Measurements from ENCODE around the gene SETD1A. TPM values are rescaled to one million over a fixed set of nuclear protein-coding genes. Genes with fewer than 3 reads are reported as not detected.
"Not testable (repeated sequence)": the region's sequence is repeated elsewhere in the genome, so short reads cannot be mapped to it uniquely, and the experiment has no call there.

Gene SETD1A
- total and polyA plus RNA-seq, 2 of the 4 experiments (the other 2 are of a cell fraction) = 0.54 to 5.8 TPM

DNA sequence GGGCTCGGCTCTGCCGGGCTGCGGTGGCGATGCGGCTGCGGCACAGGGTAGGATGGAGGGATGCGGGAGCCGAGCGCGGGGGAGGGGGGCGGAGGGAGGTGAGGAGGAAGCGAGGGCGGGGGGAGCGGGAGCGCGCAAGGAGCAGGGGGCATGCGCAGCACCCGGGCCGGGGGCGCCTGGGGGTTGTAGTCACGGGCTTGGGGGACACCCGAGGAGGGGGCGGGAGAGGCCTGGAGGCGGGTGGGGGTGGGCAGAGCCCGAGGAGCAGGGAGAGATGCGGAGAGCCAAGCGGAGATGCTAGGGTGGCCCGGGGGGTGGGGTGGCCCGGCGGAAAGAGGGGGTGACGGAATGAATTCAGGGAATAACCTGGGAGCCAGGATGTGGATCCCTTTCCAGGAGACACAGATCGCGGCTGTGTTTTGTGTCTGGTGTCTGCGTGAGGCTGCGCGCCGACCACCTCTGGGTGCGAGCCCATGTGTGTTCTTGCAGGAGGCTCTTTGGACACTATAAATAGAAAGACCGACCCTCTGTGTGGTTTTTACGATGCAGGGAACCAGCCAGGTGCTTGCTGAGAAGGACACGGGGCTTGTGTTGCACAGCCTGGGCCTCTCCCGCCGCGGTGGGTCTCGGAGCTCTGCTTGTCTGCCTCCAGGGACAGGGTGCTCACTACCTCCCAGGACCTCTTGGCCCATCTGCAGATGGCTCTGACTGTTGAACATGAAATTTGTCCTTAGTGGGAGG is 53.2 kb downstream of the SETD1A start, which contains the start of gene STX1B:
Gene STX1B (minus strand): TSS at position 54 of the 741 bp plus-strand sequence. CDS start 242 bp downstream, outside the sequence.
- in situ Hi-C loops (cut with MboI; ENCODE audit: low sequenced_read_pairs) = no loop called here
- no peaks in the 10 kb centered on the region for H4K20me1 ChIP-seq (ENCODE audit: insufficient read depth, low read length)
- H3K14ac ChIP-seq (replicated peaks; ENCODE audit: low read depth, low read length) = peak within 1 kb of the TSS; percentile 71
- H2BK5ac ChIP-seq (ENCODE audit: low read depth, low read length, poor library complexity, severe bottlenecking) = peak within 1 kb of the TSS; percentile 1
- H3K27me3 ChIP-seq (ENCODE audit: control insufficient read depth, insufficient read depth, low read length) = peaks cover 9% of the 10 kb centered on the region
- H3K23ac ChIP-seq (ENCODE audit: low read depth, low read length) = peak within 1 kb of the TSS; percentile 8; the same call in 1 of the 2 replicates
- H3K4me3 ChIP-seq (ENCODE audit: insufficient read depth, low read depth, low read length) = peak within 1 kb of the TSS; percentile 62
- peak within 1 kb of the TSS; percentile 10 for H2BK120ac ChIP-seq (ENCODE audit: low read depth, low read length)
- ChIA-PET POLR2A (ENCODE audit: unreplicated experiment) (no interaction called here), CTCF (no interaction called here)
- H3K4me2 ChIP-seq (ENCODE audit: low read depth, low read length) = peak within 1 kb of the TSS; percentile 96
- H2BK15ac ChIP-seq (ENCODE audit: low read depth, low read length) = no peak within 1 kb of the TSS
- H3K9me3 ChIP-seq (ENCODE audit: control insufficient read depth, insufficient read depth, low read length) = no peaks in the 10 kb centered on the region
- H4K91ac ChIP-seq (ENCODE audit: insufficient read depth, low read depth, low read length) = peak within 1 kb of the TSS; percentile 47
- peaks cover 4 to 31% of the 10 kb centered on the region in 2 experiments; a peak in 3 of 4 replicates for H3K79me1 ChIP-seq (ENCODE audit: low read depth in 1 of 2, low read length in 2 of 2)
- H2BK20ac ChIP-seq (ENCODE audit: low read depth, low read length) = peak within 1 kb of the TSS; percentile 36; the same call in 1 of the 2 replicates
- H3K9ac ChIP-seq (ENCODE audit: low read depth, low read length) = peak within 1 kb of the TSS; percentile 62
- peak within 1 kb of the TSS; percentile 95 for H2AK5ac ChIP-seq (ENCODE audit: low read depth, low read length)
- no peak within 1 kb of the TSS; the same call in 1 of the 2 replicates for H3K56ac ChIP-seq (ENCODE audit: extremely low read depth, insufficient read depth, low read length)
- no peaks in the 10 kb centered on the region for H3K36me3 ChIP-seq (ENCODE audit: control insufficient read depth, insufficient read depth, low read length)
- DNase-seq (no peak), ATAC-seq (ENCODE audit: low read depth) (peak; percentile 75)
- peak within 1 kb of the TSS; percentile 77 for H4K5ac ChIP-seq (ENCODE audit: low read depth, low read length)
- H2AFZ ChIP-seq (replicated peaks; ENCODE audit: low read length, poor library complexity) = peak within 1 kb of the TSS; percentile 93
- peak within 1 kb of the TSS; percentile 11; the same call in 1 of the 2 replicates for H3K27ac ChIP-seq (ENCODE audit: insufficient read depth, low read length)
- H3K18ac ChIP-seq (ENCODE audit: low read depth, low read length) = no peak within 1 kb of the TSS; the same call in 1 of the 2 replicates
- peak; percentile 69; the same call in 1 of the 2 replicates for TF ChIP-seq MAZ (IDR thresholded peaks at IDR 0.05; ENCODE audit: borderline replicate concordance, low read depth, low read length)
- TF ChIP-seq CEBPB (IDR thresholded peaks at IDR 0.05; ENCODE audit: low read depth, low read length) = no peak
- peaks cover 31% of the 10 kb centered on the region for H3K4me1 ChIP-seq (ENCODE audit: control insufficient read depth, insufficient read depth, low read length)
- peak within 1 kb of the TSS; percentile 64 for H3K4ac ChIP-seq (ENCODE audit: low read depth, low read length)
- dilution Hi-C loops (cut with HindIII; ENCODE audit: low sequenced_read_pairs, unreplicated experiment) = no loop called here
- 12% methylated on average over 6 of the region's 45 CpGs; no CpG with 5 or more reads in 1 of the 2 experiments for WGBS, 2 experiments (ENCODE audit: extremely low coverage in 2 of 2, insufficient read length in 1 of 2)
- 0 out of 2 replicates have a peak, but pooled peaks cover 5% of the 10 kb centered on the region for H3K9me1 ChIP-seq (ENCODE audit: insufficient read depth, low read length)
- BruUV-seq (replicated peaks) = no TSS peak
- peak within 1 kb of the TSS; percentile 90 to 95 for H4K8ac ChIP-seq (ENCODE audit: low read depth in 2 of 2, low read length in 2 of 2)
- H2AK9ac ChIP-seq (replicated peaks; ENCODE audit: low read depth, low read length, poor library complexity) = peak within 1 kb of the TSS; percentile 91
- intact Hi-C loops (cut with micrococcal nuclease) = no loop called here

- intact Hi-C loops (cut with micrococcal nuclease); H3K27ac ChIP-seq (ENCODE audit: insufficient read depth, low read length); H3K9me3 ChIP-seq (ENCODE audit: control insufficient read depth, insufficient read depth, low read length); H3K36me3 ChIP-seq (ENCODE audit: control insufficient read depth, insufficient read depth, low read length); H3K56ac ChIP-seq (ENCODE audit: extremely low read depth, insufficient read depth, low read length); H2AFZ ChIP-seq (replicated peaks; ENCODE audit: low read length, poor library complexity); DNase-seq; POLR2A ChIA-PET (ENCODE audit: unreplicated experiment); H3K4ac ChIP-seq (ENCODE audit: low read depth, low read length); H3K14ac ChIP-seq (replicated peaks; ENCODE audit: low read depth, low read length); H3K9me1 ChIP-seq (ENCODE audit: insufficient read depth, low read length); dilution Hi-C loops (cut with HindIII; ENCODE audit: low sequenced_read_pairs, unreplicated experiment); H2BK20ac ChIP-seq (ENCODE audit: low read depth, low read length); H2BK120ac ChIP-seq (ENCODE audit: low read depth, low read length); H2AK9ac ChIP-seq (replicated peaks; ENCODE audit: low read depth, low read length, poor library complexity); ATAC-seq (ENCODE audit: low read depth); H3K4me2 ChIP-seq (ENCODE audit: low read depth, low read length); H3K9ac ChIP-seq (ENCODE audit: low read depth, low read length); H4K8ac ChIP-seq (ENCODE audit: low read depth in 2 of 2, low read length in 2 of 2); H3K23ac ChIP-seq (ENCODE audit: low read depth, low read length); CTCF ChIA-PET; H3K4me3 ChIP-seq (ENCODE audit: insufficient read depth, low read depth, low read length); H3K18ac ChIP-seq (ENCODE audit: low read depth, low read length); H2BK15ac ChIP-seq (ENCODE audit: low read depth, low read length); H2AK5ac ChIP-seq (ENCODE audit: low read depth, low read length); H2BK5ac ChIP-seq (ENCODE audit: low read depth, low read length, poor library complexity, severe bottlenecking); BruUV-seq (replicated peaks); H4K20me1 ChIP-seq (ENCODE audit: insufficient read depth, low read length); in situ Hi-C loops (cut with MboI; ENCODE audit: low sequenced_read_pairs); H4K91ac ChIP-seq (ENCODE audit: insufficient read depth, low read depth, low read length); H4K5ac ChIP-seq (ENCODE audit: low read depth, low read length); H3K27me3 ChIP-seq (ENCODE audit: control insufficient read depth, insufficient read depth, low read length): not testable (repeated sequence)
- Histone ChIP-seq H3K79me1 (ENCODE audit: low read depth in 1 of 2, low read length in 2 of 2) (peaks cover 4 to 30% of the 10 kb centered on the region in 2 experiments; a peak in 3 of 4 replicates), H3K4me1 (ENCODE audit: control insufficient read depth, insufficient read depth, low read length) (peaks cover 23% of the 10 kb centered on the region)
- WGBS, 2 experiments (ENCODE audit: extremely low coverage in 2 of 2, insufficient read length in 1 of 2) = 100% methylated on average over 2 of the region's 7 CpGs; no CpG with 5 or more reads in 1 of the 2 experiments
Measured at GRCh38 chr16:31011815-31012214, 54.3 kb downstream of the SETD1A start.

Data from IMR-90 (cell line).